HepG2 (cell line): ENCODE results near the gene ARFGAP3. TPM values are rescaled to one million over a fixed set of nuclear protein-coding genes. Genes with fewer than 3 reads are reported as not detected.

Experiments used
- ATF7-NPFF ChIP-seq: sonication (generic); formaldehyde crosslinking; IDR thresholded peaks from 2 replicates; pipeline ENCODE4 v1.8.1; 2023; ENCODE audit warnings: mild to moderate bottlenecking, low read depth, missing genetic modification reagents, moderate library complexity
- CEBPB ChIP-seq: IDR thresholded peaks from 2 replicates; pipeline ENCODE4 v1.6.1; 2011; ENCODE audit warnings: low read depth, low read length, improper control_type of control experiment, borderline replicate concordance
- CHD4 ChIP-seq: fragments of 200-600 bp; sonication (generic); IDR thresholded peaks from 2 replicates; pipeline ENCODE4 v1.7.0; 2017; ENCODE audit warnings: mild to moderate bottlenecking, low read length, borderline replicate concordance
- CREM ChIP-seq, 2 experiments: sonication (generic) in 1 of 2; formaldehyde crosslinking in 1 of 2; IDR thresholded peaks; 2 replicates each; pipeline versions ENCODE4 v1.4.0 to v1.6.1; 2016 to 2020; ENCODE audit warnings: antibody characterized with exemption in 1 of 2, mild to moderate bottlenecking in 1 of 2, missing genetic modification reagents in 1 of 2
- FOXA3 ChIP-seq: IDR thresholded peaks from 2 replicates; pipeline ENCODE4 v1.6.1; 2016; ENCODE audit warnings: missing genetic modification reagents, missing compliant biosample characterization
- FOXK1 ChIP-seq: sonication (generic); formaldehyde crosslinking; IDR thresholded peaks from 2 replicates; pipeline ENCODE4 v1.4.0; 2020; ENCODE audit warnings: low read depth, missing genetic modification reagents, borderline replicate concordance
- HOXA7 ChIP-seq: sonication (generic); formaldehyde crosslinking; IDR thresholded peaks from 2 replicates; pipeline ENCODE4 v1.8.1; 2022; ENCODE audit warnings: mild to moderate bottlenecking, missing genetic modification reagents, moderate library complexity
- MYNN ChIP-seq: sonication (generic); formaldehyde crosslinking; IDR thresholded peaks from 2 replicates; pipeline ENCODE4 v1.4.0; 2020; ENCODE audit warnings: mild to moderate bottlenecking, low read depth, missing genetic modification reagents
- NR1H2 ChIP-seq: sonication (generic); formaldehyde crosslinking; IDR thresholded peaks from 2 replicates; pipeline ENCODE4 v1.8.1; 2022; ENCODE audit warnings: low read depth, missing genetic modification reagents, borderline replicate concordance
- RERE ChIP-seq: IDR thresholded peaks from 2 replicates; pipeline ENCODE4 v1.6.1; 2016; ENCODE audit warnings: low read depth, missing genetic modification reagents, missing compliant biosample characterization
- TCF7L2 ChIP-seq: IDR thresholded peaks from 2 replicates; pipeline ENCODE4 v1.6.1; 2011; ENCODE audit warnings: mild to moderate bottlenecking, low read depth, low read length, moderate library complexity
- TMF1 ChIP-seq: sonication (generic); formaldehyde crosslinking; IDR thresholded peaks from 2 replicates; pipeline ENCODE4 v1.8.1; 2022; ENCODE audit warnings: low read depth, missing genetic modification reagents
- ZBTB42 ChIP-seq: sonication (generic); formaldehyde crosslinking; IDR thresholded peaks from 2 replicates; pipeline ENCODE4 v1.5.0; 2020; ENCODE audit warnings: mild to moderate bottlenecking, missing genetic modification reagents
- ZMYM4 ChIP-seq: sonication (generic); formaldehyde crosslinking; IDR thresholded peaks from 2 replicates; pipeline ENCODE4 v1.8.1; 2023; ENCODE audit warnings: mild to moderate bottlenecking, missing genetic modification reagents
- ZNF160 ChIP-seq: sonication (generic); formaldehyde crosslinking; IDR thresholded peaks from 2 replicates; pipeline ENCODE4 v1.8.0; 2022; ENCODE audit warnings: mild to moderate bottlenecking, inconsistent platforms, missing genetic modification reagents
- ZNF251 ChIP-seq: sonication (generic); formaldehyde crosslinking; IDR thresholded peaks from 2 replicates; pipeline ENCODE4 v1.9.0; 2021; ENCODE audit warnings: mild to moderate bottlenecking, missing genetic modification reagents
- ZNF567 ChIP-seq: sonication (generic); formaldehyde crosslinking; IDR thresholded peaks from 2 replicates; pipeline ENCODE4 v1.8.1; 2023; ENCODE audit warnings: mild to moderate bottlenecking, missing genetic modification reagents, borderline replicate concordance
- ZNF709 ChIP-seq: sonication (generic); formaldehyde crosslinking; IDR thresholded peaks from 2 replicates; pipeline ENCODE4 v1.5.0; 2020; ENCODE audit warnings: mild to moderate bottlenecking, missing genetic modification reagents
- ZNF720 ChIP-seq: sonication (generic); formaldehyde crosslinking; IDR thresholded peaks from 2 replicates; pipeline ENCODE4 v1.4.0; 2020; ENCODE audit warnings: missing genetic modification reagents
- polyA plus RNA-seq, 8 experiments: library from polyadenylated mRNA; depleted of rRNA in 3 of 8; stranded (reverse) in 7 of 8; unstranded in 1 of 8; fragments of >200 nt; fragmentation: Illumina TruSeq in 4 of 8; extraction: Trizol in 4 of 8; gene quantifications; 2 replicates each; pipeline versions ENCODE4 v1.2.1 to v1.2.3, GENCODE V29; 2011 to 2016; ENCODE audit warnings: low read depth in 4 of 8, missing spikeins in 1 of 8, mixed read lengths in 1 of 8; ENCODE audit not compliant: insufficient read depth in 1 of 8
- total RNA-seq, 5 experiments: library from RNA; depleted of rRNA; stranded (reverse); fragments of >200 nt; fragmentation: Illumina TruSeq; extraction: Trizol; gene quantifications; 2 replicates each; pipeline ENCODE4 v1.2.3, GENCODE V29; 2016; ENCODE audit warnings: low read depth in 1 of 5
- TF ChIP-seq, protein P1 (sequence below): sonication (generic); formaldehyde crosslinking; IDR thresholded peaks from 2 replicates; pipeline ENCODE4 v1.5.1; 2020; ENCODE audit warnings: mild to moderate bottlenecking, missing genetic modification reagents, borderline replicate concordance
- TF ChIP-seq, protein P2 (sequence below): IDR thresholded peaks from 2 replicates; pipeline ENCODE4 v1.6.1; 2016; ENCODE audit warnings: low read depth

Gene ARFGAP3
- total and polyA plus RNA-seq, 2 of the 13 experiments (the other 11 are each of a cell fraction or from before 2014, with no cell fraction given): 41.7 to 61.6 TPM

- TF ChIP-seq CREM (IDR thresholded peaks at IDR 0.05): peak; percentile 86
- TF ChIP-seq CREM (CRISPR knock-in tag; IDR thresholded peaks at IDR 0.05): no peak
- no peak for TF ChIP-seq TCF7L2
- TF ChIP-seq ATF7-NPFF (CRISPR knock-in tag): no peak
- TF ChIP-seq, protein P1, sequence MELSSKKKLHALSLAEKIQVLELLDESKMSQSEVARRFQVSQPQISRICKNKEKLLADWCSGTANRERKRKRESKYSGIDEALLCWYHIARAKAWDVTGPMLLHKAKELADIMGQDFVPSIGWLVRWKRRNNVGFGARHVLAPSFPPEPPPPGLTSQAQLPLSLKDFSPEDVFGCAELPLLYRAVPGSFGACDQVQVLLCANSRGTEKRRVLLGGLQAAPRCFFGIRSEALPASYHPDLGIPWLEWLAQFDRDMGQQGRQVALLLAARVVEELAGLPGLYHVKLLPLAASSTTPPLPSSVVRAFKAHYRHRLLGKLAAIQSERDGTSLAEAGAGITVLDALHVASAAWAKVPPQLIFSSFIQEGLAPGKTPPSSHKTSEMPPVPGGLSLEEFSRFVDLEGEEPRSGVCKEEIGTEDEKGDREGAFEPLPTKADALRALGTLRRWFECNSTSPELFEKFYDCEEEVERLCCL (CRISPR knock-in tag): no peak
- no peak for TF ChIP-seq CHD4
- TF ChIP-seq ZNF709 (CRISPR knock-in tag): no peak
- TF ChIP-seq, protein P2, sequence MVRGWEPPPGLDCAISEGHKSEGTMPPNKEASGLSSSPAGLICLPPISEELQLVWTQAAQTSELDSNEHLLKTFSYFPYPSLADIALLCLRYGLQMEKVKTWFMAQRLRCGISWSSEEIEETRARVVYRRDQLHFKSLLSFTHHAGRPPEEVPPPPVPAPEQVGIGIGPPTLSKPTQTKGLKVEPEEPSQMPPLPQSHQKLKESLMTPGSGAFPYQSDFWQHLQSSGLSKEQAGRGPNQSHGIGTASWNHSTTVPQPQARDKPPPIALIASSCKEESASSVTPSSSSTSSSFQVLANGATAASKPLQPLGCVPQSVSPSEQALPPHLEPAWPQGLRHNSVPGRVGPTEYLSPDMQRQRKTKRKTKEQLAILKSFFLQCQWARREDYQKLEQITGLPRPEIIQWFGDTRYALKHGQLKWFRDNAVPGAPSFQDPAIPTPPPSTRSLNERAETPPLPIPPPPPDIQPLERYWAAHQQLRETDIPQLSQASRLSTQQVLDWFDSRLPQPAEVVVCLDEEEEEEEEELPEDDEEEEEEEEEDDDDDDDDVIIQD (CRISPR knock-in tag): no peak
- TF ChIP-seq ZBTB42 (CRISPR knock-in tag): no peak
- no peak for TF ChIP-seq ZNF160 (CRISPR knock-in tag)
- no peak for TF ChIP-seq CEBPB
- TF ChIP-seq ZNF251 (CRISPR knock-in tag): no peak
- peak; percentile 89 for TF ChIP-seq FOXA3 (CRISPR knock-in tag)
- TF ChIP-seq MYNN: no peak
- TF ChIP-seq RERE: no peak
- TF ChIP-seq FOXK1: peak; percentile 69; the same call in 1 of the 2 replicates
- peak; percentile 24; the same call in 1 of the 2 replicates for TF ChIP-seq ZMYM4 (CRISPR knock-in tag)
- TF ChIP-seq HOXA7: no peak
- no peak for TF ChIP-seq TMF1 (CRISPR knock-in tag)
- TF ChIP-seq NR1H2 (CRISPR knock-in tag): no peak
- 0 out of 2 replicates have a peak, but pooled peaks have one; percentile 81 for TF ChIP-seq ZNF567 (CRISPR knock-in tag)
- TF ChIP-seq ZNF720: no peak
Observed at GRCh38 chr22:42805016-42805997, 51.8 kb downstream of the ARFGAP3 start (continued).
